Ecto neural progenitor cell (in vitro differentiated cells): Measurements from ENCODE around the gene ART1.
"Not testable (repeated sequence)": the region's sequence is repeated elsewhere in the genome, so short reads cannot be mapped to it uniquely, and the experiment has no call there.

ENCODE experiments used
- DNase-seq: peaks from one replicate; pipeline ENCODE4 v3.0.0-alpha.2; 2018; ENCODE audit warnings: low spot score

The ART1 gene

GRCh38 chr11:3632070-3632660 is 12.8 kb upstream of the ART1 start:
- DNase-seq, result no peak

- no peak for DNase-seq
Observed at GRCh38 chr11:3635641-3636375, 9.1 kb upstream of the ART1 start.

- no peak for DNase-seq
Observed at GRCh38 chr11:3637201-3637600, 7.7 kb upstream of the ART1 start.

GRCh38 chr11:3638513-3638912 is 6.4 kb upstream of the ART1 start:
- no peak for DNase-seq

GRCh38 chr11:3639841-3640240 is 5.1 kb upstream of the ART1 start:
- DNase-seq, result no peak

GRCh38 chr11:3641191-3641590 is 3.7 kb upstream of the ART1 start:
- no peak for DNase-seq

- no peak for DNase-seq
Observed at GRCh38 chr11:3641701-3642070, 3.2 kb upstream of the ART1 start, which contains the start of gene ART5. ART5 (minus strand) TSS chr11:3641992; CDS start chr11:3641862, 130 bp downstream.

- DNase-seq, result peak; percentile 96
Observed at GRCh38 chr11:3642071-3642951, 2.6 kb upstream of the ART1 start.

- peak; percentile 55 for DNase-seq
Observed at GRCh38 chr11:3643102-3643546, 1.8 kb upstream of the ART1 start.

GRCh38 chr11:3645552-3645951 is 624 bp downstream of the ART1 start:
- DNase-seq, result no peak

GRCh38 chr11:3648843-3649242 is 3.9 kb downstream of the ART1 start:
- not testable (repeated sequence) for DNase-seq

- not testable (repeated sequence) for DNase-seq
Observed at GRCh38 chr11:3649374-3649773, 4.4 kb downstream of the ART1 start.

GRCh38 chr11:3652514-3652913 is 7.6 kb downstream of the ART1 start:
- not testable (repeated sequence) for DNase-seq

GRCh38 chr11:3655547-3655946 is 10.6 kb downstream of the ART1 start:
- DNase-seq, result no peak

GRCh38 chr11:3657331-3657730 is 12.4 kb downstream of the ART1 start:
- not testable (repeated sequence) for DNase-seq

- no peak for DNase-seq
Observed at GRCh38 chr11:3658252-3658651, 13.3 kb downstream of the ART1 start.

GRCh38 chr11:3659595-3660515 is 14.9 kb downstream of the ART1 start:
- no peak for DNase-seq

- no peak for DNase-seq
Observed at GRCh38 chr11:3660960-3661359, 16.0 kb downstream of the ART1 start.

GRCh38 chr11:3662856-3663255 is 17.9 kb downstream of the ART1 start:
- DNase-seq, result no peak

GRCh38 chr11:3664032-3664630 is 19.2 kb downstream of the ART1 start:
- DNase-seq, result no peak

- no peak for DNase-seq
Observed at GRCh38 chr11:3665336-3666022, 20.6 kb downstream of the ART1 start.
